ENCODE results near the gene HMGXB4. TPM values are rescaled to one million over a fixed set of nuclear protein-coding genes. Genes with fewer than 3 reads are reported as not detected.

Gene HMGXB4
- total RNA-seq, 2 donors from 2014 or later = 14.7 to 15.7 TPM

- DNase-seq (ENCODE audit: low spot score) = no peak
- no peaks in the 10 kb centered on the region for H3K27me3 ChIP-seq (replicated peaks; ENCODE audit: insufficient read depth)
- no peaks in the 10 kb centered on the region for H3K36me3 ChIP-seq
- H3K4me1 ChIP-seq (ENCODE audit: control insufficient read depth in 1 of 2, low read depth in 2 of 2) = no peaks in the 10 kb centered on the region
- H3K4me3 ChIP-seq = no peak overlapping the region
- TF ChIP-seq CTCF (IDR thresholded peaks at IDR 0.05) = no peak
- H3K27ac ChIP-seq = no peak overlapping the region
- H3K9me3 ChIP-seq = no peaks in the 10 kb centered on the region
- no peak for ATAC-seq (ENCODE audit: insufficient number of reproducible peaks, low FRiP score, low read depth)
Observed at GRCh38 chr22:35219012-35219411, 38.3 kb upstream of the HMGXB4 start.

- Histone ChIP-seq H3K4me3 (no peak overlapping the region), H3K27me3 (replicated peaks; ENCODE audit: insufficient read depth) (no peaks in the 10 kb centered on the region), H3K27ac (no peak overlapping the region), H3K9me3 (no peaks in the 10 kb centered on the region), H3K36me3 (no peaks in the 10 kb centered on the region), H3K4me1 (ENCODE audit: control insufficient read depth in 1 of 2, low read depth in 2 of 2) (no peaks in the 10 kb centered on the region)
- no peak for TF ChIP-seq CTCF (IDR thresholded peaks at IDR 0.05)
- ATAC-seq (ENCODE audit: insufficient number of reproducible peaks, low FRiP score, low read depth) = no peak
- DNase-seq (ENCODE audit: low spot score) = no peak
Observed at GRCh38 chr22:35220221-35220620, 37.1 kb upstream of the HMGXB4 start.

- Histone ChIP-seq H3K27ac (no peak overlapping the region), H3K9me3 (no peaks in the 10 kb centered on the region), H3K4me1 (ENCODE audit: control insufficient read depth in 1 of 2, low read depth in 2 of 2) (no peaks in the 10 kb centered on the region), H3K4me3 (no peak overlapping the region), H3K36me3 (no peaks in the 10 kb centered on the region), H3K27me3 (replicated peaks; ENCODE audit: insufficient read depth) (no peaks in the 10 kb centered on the region)
- ATAC-seq (ENCODE audit: insufficient number of reproducible peaks, low FRiP score, low read depth) = no peak
- no peak for DNase-seq (ENCODE audit: low spot score)
- TF ChIP-seq CTCF (IDR thresholded peaks at IDR 0.05) = no peak
Observed at GRCh38 chr22:35225010-35225409, 32.3 kb upstream of the HMGXB4 start.

GRCh38 chr22:35226958-35227647 lies 30.2 kb upstream of the HMGXB4 start:
- Histone ChIP-seq H3K36me3 (no peaks in the 10 kb centered on the region), H3K4me1 (ENCODE audit: control insufficient read depth in 1 of 2, low read depth in 2 of 2) (no peaks in the 10 kb centered on the region), H3K27ac (no peak overlapping the region), H3K4me3 (no peak overlapping the region), H3K9me3 (no peaks in the 10 kb centered on the region), H3K27me3 (replicated peaks; ENCODE audit: insufficient read depth) (no peaks in the 10 kb centered on the region)
- DNase-seq (ENCODE audit: low spot score) (no peak), ATAC-seq (ENCODE audit: insufficient number of reproducible peaks, low FRiP score, low read depth) (no peak)
- no peak for TF ChIP-seq CTCF (IDR thresholded peaks at IDR 0.05)

GRCh38 chr22:35229865-35230264 lies 27.4 kb upstream of the HMGXB4 start:
- Histone ChIP-seq H3K27me3 (replicated peaks; ENCODE audit: insufficient read depth) (no peaks in the 10 kb centered on the region), H3K36me3 (no peaks in the 10 kb centered on the region), H3K27ac (no peak overlapping the region), H3K4me1 (ENCODE audit: control insufficient read depth in 1 of 2, low read depth in 2 of 2) (no peaks in the 10 kb centered on the region), H3K4me3 (no peak overlapping the region), H3K9me3 (no peaks in the 10 kb centered on the region)
- ATAC-seq (ENCODE audit: insufficient number of reproducible peaks, low FRiP score, low read depth) (no peak), DNase-seq (ENCODE audit: low spot score) (no peak)
- TF ChIP-seq CTCF (IDR thresholded peaks at IDR 0.05) = no peak
